GM19324 (cell line): ENCODE results near the gene TBC1D14.

Source experiments
- ATAC-seq: cut with Tn5 transposase; IDR thresholded peaks from one replicate; pipeline ENCODE4 v1.9.1; 2021; ENCODE audit warnings: mild to moderate bottlenecking, moderate library complexity; ENCODE audit not compliant: unreplicated experiment, low FRiP score

The TBC1D14 gene

GRCh38 chr4:6926681-6927478, 17.3 kb downstream of the TBC1D14 start:
- no peak for ATAC-seq

GRCh38 chr4:6928081-6928480, 18.5 kb downstream of the TBC1D14 start:
- ATAC-seq = no peak

GRCh38 chr4:6929339-6929811, 19.7 kb downstream of the TBC1D14 start:
- ATAC-seq = no peak

GRCh38 chr4:6929812-6930464, 20.3 kb downstream of the TBC1D14 start:
- no peak for ATAC-seq

GRCh38 chr4:6932475-6932874, 22.8 kb downstream of the TBC1D14 start:
- no peak for ATAC-seq

GRCh38 chr4:6932918-6933317, 23.3 kb downstream of the TBC1D14 start:
- ATAC-seq = no peak

GRCh38 chr4:6933691-6934430, 24.2 kb downstream of the TBC1D14 start:
- no peak for ATAC-seq

- ATAC-seq = no peak
These were observed 26.3 kb downstream of the TBC1D14 start for GRCh38 chr4:6935965-6936364.

- no peak for ATAC-seq
These were observed 27.6 kb downstream of the TBC1D14 start for GRCh38 chr4:6937201-6937600.

- ATAC-seq = no peak
These were observed 28.1 kb downstream of the TBC1D14 start for GRCh38 chr4:6937754-6938153.

- ATAC-seq = no peak
These were observed 28.6 kb downstream of the TBC1D14 start for GRCh38 chr4:6938237-6938636.

GRCh38 chr4:6938647-6939271, 29.1 kb downstream of the TBC1D14 start:
- no peak for ATAC-seq

GRCh38 chr4:6939761-6940743, 30.4 kb downstream of the TBC1D14 start:
- no peak for ATAC-seq

GRCh38 chr4:6940744-6941137, 31.1 kb downstream of the TBC1D14 start:
- no peak for ATAC-seq

- no peak for ATAC-seq
These were observed 32.2 kb downstream of the TBC1D14 start for GRCh38 chr4:6941796-6942195.

- peak; percentile 54 for ATAC-seq
These were observed 32.7 kb downstream of the TBC1D14 start for GRCh38 chr4:6942238-6942800.

GRCh38 chr4:6943012-6943884, 33.6 kb downstream of the TBC1D14 start:
- ATAC-seq = no peak

GRCh38 chr4:6943885-6944225, 34.2 kb downstream of the TBC1D14 start:
- no peak for ATAC-seq
